Measurements from ENCODE around the gene DRD1. TPM values are rescaled to one million over a fixed set of nuclear protein-coding genes. Genes with fewer than 3 reads are reported as not detected.
"Not testable (repeated sequence)": the region's sequence is repeated elsewhere in the genome, so short reads cannot be mapped to it uniquely, and the experiment has no call there.

Gene DRD1
- total RNA-seq, 3 donors from 2014 or later (not counting 1 experiment from before 2014, with no cell fraction given), result not detected

- H3K27me3 Mint-ChIP-seq (ENCODE audit: low read depth in 2 of 2), result peaks cover 9 to 27% of the 10 kb centered on the region in 2 donors
Observed at GRCh38 chr5:175415303-175415702, 28.7 kb downstream of the DRD1 start.

GRCh38 chr5:175410926-175411325 lies 33.1 kb downstream of the DRD1 start:
- DNase-seq, result no peak
- Mint-ChIP-seq H3K4me1 (no peaks in the 10 kb centered on the region), H3K36me3 (no peaks in the 10 kb centered on the region), H3K27me3 (ENCODE audit: low read depth in 2 of 2) (peaks cover 6 to 26% of the 10 kb centered on the region in 2 donors), H3K9me3 (peaks cover 0 to 2% of the 10 kb centered on the region in 2 donors), H3K27ac (no peak overlapping the region), H3K4me3 (no peak overlapping the region)
- no peak overlapping the region for H3K4me3 ChIP-seq (ENCODE audit: low read length)
- no CpG with 5 or more reads among the region's 2 CpGs for WGBS (ENCODE audit: insufficient coverage)
- H3K27ac ChIP-seq (ENCODE audit: low read length), result no peak overlapping the region
- no peak for ATAC-seq
- intact Hi-C loops (cut with micrococcal nuclease), result no loop called here
- peaks cover 3% of the 10 kb centered on the region for H3K27me3 ChIP-seq (ENCODE audit: control insufficient read depth, insufficient read depth, low read length)
- no peaks in the 10 kb centered on the region for H3K4me1 ChIP-seq (ENCODE audit: control insufficient read depth, insufficient read depth, low read length)
- H3K9me3 ChIP-seq (ENCODE audit: control insufficient read depth, insufficient read depth, low read length), result no peaks in the 10 kb centered on the region
- no peaks in the 10 kb centered on the region for H3K36me3 ChIP-seq (ENCODE audit: control insufficient read depth, insufficient read depth, low read length)
- no peak for TF ChIP-seq CTCF (IDR thresholded peaks at IDR 0.05)

More at GRCh38 chr5:175415303-175415702, 28.7 kb downstream of the DRD1 start:
- ATAC-seq, result no peak
- no peaks in the 10 kb centered on the region for H3K4me1 ChIP-seq (ENCODE audit: control insufficient read depth, insufficient read depth, low read length)
- no peak overlapping the region for H3K27ac Mint-ChIP-seq
- no peaks in the 10 kb centered on the region for H3K36me3 Mint-ChIP-seq
- DNase-seq, result no peak
- no peak overlapping the region for H3K4me3 Mint-ChIP-seq
- no peaks in the 10 kb centered on the region for H3K4me1 Mint-ChIP-seq
- H3K9me3 ChIP-seq (ENCODE audit: control insufficient read depth, insufficient read depth, low read length), result no peaks in the 10 kb centered on the region
- no peak overlapping the region for H3K4me3 ChIP-seq (ENCODE audit: low read length)
- peaks cover 0 to 3% of the 10 kb centered on the region in 2 donors for H3K9me3 Mint-ChIP-seq
- H3K27ac ChIP-seq (ENCODE audit: low read length), result no peak overlapping the region
- 100% methylated on average over 1 of the region's 2 CpGs for WGBS (ENCODE audit: insufficient coverage)
- no peaks in the 10 kb centered on the region for H3K27me3 ChIP-seq (ENCODE audit: control insufficient read depth, insufficient read depth, low read length)
- no peak for TF ChIP-seq CTCF (IDR thresholded peaks at IDR 0.05)
- H3K36me3 ChIP-seq (ENCODE audit: control insufficient read depth, insufficient read depth, low read length), result no peaks in the 10 kb centered on the region
- intact Hi-C loops (cut with micrococcal nuclease), result no loop called here

DNA sequence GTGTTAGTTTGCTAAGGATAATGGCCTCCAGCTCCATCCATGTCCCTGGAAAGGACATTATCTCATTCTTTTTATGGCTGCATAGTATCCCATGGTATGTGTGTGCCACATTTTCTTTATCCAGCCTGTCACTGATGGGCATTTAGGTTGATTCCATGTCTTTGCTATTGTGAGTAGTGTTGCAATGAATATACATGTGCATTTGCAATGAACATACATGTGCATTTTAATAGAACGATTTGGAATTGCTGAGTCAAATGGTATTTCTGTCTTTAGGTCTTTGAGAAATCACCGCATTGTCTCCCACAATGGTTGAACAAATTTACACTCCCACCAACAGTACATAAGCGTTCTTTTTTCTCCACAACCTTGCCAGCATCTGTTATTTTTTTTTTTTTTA lies 37.7 kb downstream of the DRD1 start:
- Histone ChIP-seq H3K27ac (ENCODE audit: low read length) (no peak overlapping the region), H3K4me3 (ENCODE audit: low read length) (no peak overlapping the region), H3K4me1 (ENCODE audit: control insufficient read depth, insufficient read depth, low read length) (no peaks in the 10 kb centered on the region), H3K27me3 (ENCODE audit: control insufficient read depth, insufficient read depth, low read length) (peaks cover 3% of the 10 kb centered on the region), H3K9me3 (ENCODE audit: control insufficient read depth, insufficient read depth, low read length) (no peaks in the 10 kb centered on the region), H3K36me3 (ENCODE audit: control insufficient read depth, insufficient read depth, low read length) (no peaks in the 10 kb centered on the region)
- ATAC-seq (no peak), DNase-seq (no peak)
- H3K27me3 Mint-ChIP-seq (ENCODE audit: low read depth in 2 of 2), result peaks cover 0 to 3% of the 10 kb centered on the region in 2 donors
- intact Hi-C loops (cut with micrococcal nuclease), result no loop called here
- H3K9me3 Mint-ChIP-seq, result peaks cover 2% of the 10 kb centered on the region in 2 donors
- no peaks in the 10 kb centered on the region for H3K36me3 Mint-ChIP-seq
- 88% methylated on average over 2 of the region's 3 CpGs for WGBS (ENCODE audit: insufficient coverage)
- H3K4me3 Mint-ChIP-seq, result no peak overlapping the region
- no peak for TF ChIP-seq CTCF (IDR thresholded peaks at IDR 0.05)
- H3K27ac Mint-ChIP-seq, result no peak overlapping the region
- no peaks in the 10 kb centered on the region for H3K4me1 Mint-ChIP-seq

DNA sequence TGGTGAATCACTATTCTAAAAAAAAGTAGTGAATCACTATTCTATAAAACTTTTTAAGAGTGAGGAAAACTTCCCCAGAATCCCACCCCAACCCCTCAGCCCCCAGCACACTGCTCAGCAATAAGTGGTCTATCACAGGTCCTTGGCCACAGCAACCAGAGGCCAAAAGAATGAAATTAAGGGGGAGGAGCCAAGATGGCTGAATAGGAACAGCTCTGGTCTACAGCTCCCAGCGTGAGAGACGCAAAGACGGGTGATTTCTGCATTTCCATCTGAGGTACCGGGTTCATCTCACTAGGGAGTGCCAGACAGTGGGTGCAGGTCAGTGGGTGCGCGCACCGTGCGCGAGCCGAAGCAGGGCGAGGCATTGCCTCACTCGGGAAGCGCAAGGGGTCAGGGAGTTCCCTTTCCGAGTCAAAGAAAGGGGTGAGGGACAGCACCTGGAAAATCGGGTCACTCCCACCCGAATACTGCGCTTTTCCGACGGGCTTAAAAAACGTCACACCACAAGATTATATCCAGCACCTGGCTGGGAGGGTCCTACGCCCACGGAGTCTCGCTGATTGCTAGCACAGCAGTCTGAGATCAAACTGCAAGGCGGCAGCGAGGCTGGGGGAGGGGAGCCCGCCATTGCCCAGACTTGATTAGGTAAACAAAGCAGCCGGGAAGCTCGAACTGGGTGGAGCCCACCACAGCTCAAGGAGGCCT lies 46.2 kb downstream of the DRD1 start:
- ATAC-seq; DNase-seq; H3K4me3 ChIP-seq (ENCODE audit: low read length); H3K27ac Mint-ChIP-seq; H3K36me3 ChIP-seq (ENCODE audit: control insufficient read depth, insufficient read depth, low read length); H3K4me1 Mint-ChIP-seq; H3K36me3 Mint-ChIP-seq; H3K4me3 Mint-ChIP-seq; H3K9me3 Mint-ChIP-seq; H3K27me3 ChIP-seq (ENCODE audit: control insufficient read depth, insufficient read depth, low read length); H3K4me1 ChIP-seq (ENCODE audit: control insufficient read depth, insufficient read depth, low read length); intact Hi-C loops (cut with micrococcal nuclease); H3K9me3 ChIP-seq (ENCODE audit: control insufficient read depth, insufficient read depth, low read length); H3K27ac ChIP-seq (ENCODE audit: low read length): not testable (repeated sequence)
- H3K27me3 Mint-ChIP-seq (ENCODE audit: low read depth in 2 of 2), result peaks cover 5 to 11% of the 10 kb centered on the region in 2 donors
- WGBS (ENCODE audit: insufficient coverage), result 74% methylated on average over 11 of the region's 28 CpGs

DNA sequence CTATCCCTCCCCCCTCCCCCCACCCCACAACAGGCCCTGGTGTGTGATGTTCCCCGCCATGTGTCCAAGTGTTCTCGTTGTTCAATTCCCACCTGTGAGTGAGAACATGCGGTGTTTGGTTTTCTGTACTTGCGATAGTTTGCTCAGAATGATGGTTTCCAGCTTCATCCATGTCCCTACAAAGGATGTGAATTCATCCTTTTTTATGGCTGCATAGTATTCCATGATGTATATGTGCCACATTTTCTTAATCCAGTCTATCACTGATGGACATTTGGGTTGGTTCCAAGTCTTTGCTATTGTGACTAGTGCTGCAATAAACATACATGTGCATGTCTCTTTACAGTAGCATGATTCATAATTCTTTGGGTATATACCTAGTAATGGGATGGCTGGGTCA lies 48.6 kb downstream of the DRD1 start:
- H3K9me3 Mint-ChIP-seq; DNase-seq; H3K4me1 ChIP-seq (ENCODE audit: control insufficient read depth, insufficient read depth, low read length); H3K9me3 ChIP-seq (ENCODE audit: control insufficient read depth, insufficient read depth, low read length); H3K4me1 Mint-ChIP-seq; H3K27ac Mint-ChIP-seq; H3K36me3 ChIP-seq (ENCODE audit: control insufficient read depth, insufficient read depth, low read length); H3K4me3 ChIP-seq (ENCODE audit: low read length); H3K27ac ChIP-seq (ENCODE audit: low read length); H3K36me3 Mint-ChIP-seq; H3K27me3 ChIP-seq (ENCODE audit: control insufficient read depth, insufficient read depth, low read length); intact Hi-C loops (cut with micrococcal nuclease); H3K4me3 Mint-ChIP-seq; ATAC-seq: not testable (repeated sequence)
- 90% methylated on average over 2 of the region's 4 CpGs for WGBS (ENCODE audit: insufficient coverage)
- H3K27me3 Mint-ChIP-seq (ENCODE audit: low read depth in 2 of 2), result peaks cover 5 to 11% of the 10 kb centered on the region in 2 donors

Measured in natural killer cell (primary cell).